Ovary (tissue), 9 donors: Measurements from ENCODE around the gene DHDH. TPM values are rescaled to one million over a fixed set of nuclear protein-coding genes. Genes with fewer than 3 reads are reported as not detected.

Experiments
- DNase-seq, 5 donors: peaks; one replicate each; pipeline ENCODE4 v3.0.0-alpha.2; 2019 to 2020
- H3K27ac ChIP-seq, 2 donors: fragments of 200-600 bp; one replicate each; pipeline versions ENCODE4 v1.5.1 to v1.8.0; 2019 to 2022
- H3K27me3 ChIP-seq: fragments of 200-600 bp; one replicate; pipeline ENCODE4 v1.8.0; 2022
- H3K36me3 ChIP-seq: fragments of 200-600 bp; sonication (generic); one replicate; pipeline ENCODE4 v1.5.1; 2019
- H3K4me1 ChIP-seq: one replicate; pipeline ENCODE4 v1.8.1; 2013; ENCODE audit warnings: mild to moderate bottlenecking, moderate library complexity; ENCODE audit not compliant: insufficient read depth
- H3K4me3 ChIP-seq: fragments of 200-600 bp; sonication (generic); one replicate; pipeline ENCODE4 v1.5.1; 2017
- H3K9me3 ChIP-seq, 2 donors: fragments of 200-600 bp in 1 of 2; sonication (generic) in 1 of 2; one replicate each; pipeline versions ENCODE4 v1.5.1 to v1.8.1; 2013 to 2019; ENCODE audit warnings: mild to moderate bottlenecking in 1 of 2, moderate library complexity in 1 of 2
- EP300 ChIP-seq: sonication (generic); formaldehyde crosslinking; IDR thresholded peaks from one replicate; pipeline ENCODE4 v1.6.1; 2017; ENCODE audit warnings: antibody characterized with exemption
- POLR2A ChIP-seq: fragments of 450-650 bp; IDR thresholded peaks from one replicate; pipeline ENCODE4 v1.6.1; 2017; ENCODE audit warnings: antibody characterized with exemption, mild to moderate bottlenecking, moderate library complexity
- WGBS, 3 donors: extraction: QIAGEN DNeasy Blood & Tissue Kit in 1 of 3; methylation state at CpG; one replicate each; pipeline versions ENCODE4 v1.1.5 to v1.1.7; 2013 to 2017; 5-methylcytosine and 5-hydroxymethylcytosine counted together
- intact Hi-C, 4 donors: fragments of 100-400 bp; cut with DNase I; formaldehyde crosslinking; loops; one replicate each; pipeline versions ENCODE4 v1.11.0 to v1.15.1; 2022 to 2023
- polyA plus RNA-seq, 2 donors: library from polyadenylated mRNA; stranded (reverse); fragments of 200-250 nt in 1 of 2; fragments of 350-450 nt in 1 of 2; fragmentation: Illumina TruSeq in 1 of 2; extraction: RNeasy Lipid Tissue Mini Kit (QIAGEN cat#74804) in 1 of 2; gene quantifications; one replicate each; pipeline ENCODE4 v1.2.3, GENCODE V29; 2013 to 2014
- total RNA-seq, 7 donors: library from RNA; depleted of rRNA in 2 of 7; stranded (reverse); fragments of >200 nt in 2 of 7; fragmentation: NEBNext Ultra II Directional in 3 of 7; extraction: Animal tissue kit (Norgen Biotek cat#: 25700) in 3 of 7; gene quantifications; one replicate each; pipeline versions ENCODE4 v1.1.0 to v1.2.4, GENCODE V29; 2016 to 2023
- TF ChIP-seq, protein P1 (sequence below), 3 donors: fragments of 450-650 bp in 2 of 3; fragments of 200-600 bp in 1 of 3; IDR thresholded peaks; one replicate each; pipeline versions ENCODE4 v1.5.1 to v1.8.0; 2016 to 2022; ENCODE audit warnings: antibody characterized with exemption in 3 of 3, mild to moderate bottlenecking in 1 of 3
- donor health status: DM: no; HTN: no; CAD: no; lungs with moderate emphysema.
- donor health status: DM: no; HTN: no; CAD: no.
- donor health status: Bipolar disorder and iron deficiency.
- donor health status: DM: yes; HTN: yes; CAD: no.
- donor health status: DM: no; HTN: no; CAD: no.
- donor health status: DM: yes; HTN: yes; CAD: no.

Gene DHDH
- total and polyA plus RNA-seq, 9 donors = 0.28 to 0.78 (median 0.67) TPM; not detected in 4

DNA sequence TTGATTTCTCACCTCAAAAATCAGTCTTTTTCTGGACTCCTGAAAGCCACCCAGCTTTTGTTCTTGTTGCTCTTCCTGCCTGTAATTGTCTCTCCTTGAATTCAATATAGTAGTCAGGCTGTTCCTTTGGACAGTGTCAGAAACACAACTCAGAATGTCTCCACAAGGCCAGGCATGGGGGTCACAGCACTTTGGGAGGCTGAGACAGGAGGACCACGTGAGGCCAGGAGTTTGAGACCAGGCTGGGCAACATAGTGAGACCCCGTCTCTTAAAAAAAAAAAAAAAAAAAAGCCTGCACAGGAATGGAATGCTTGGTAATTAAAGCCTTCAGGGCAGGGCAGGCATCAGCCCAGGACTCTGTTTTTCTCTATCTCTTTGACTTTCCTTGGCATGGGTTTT is 12.3 kb downstream of the DHDH start:
- TF ChIP-seq, protein P1, sequence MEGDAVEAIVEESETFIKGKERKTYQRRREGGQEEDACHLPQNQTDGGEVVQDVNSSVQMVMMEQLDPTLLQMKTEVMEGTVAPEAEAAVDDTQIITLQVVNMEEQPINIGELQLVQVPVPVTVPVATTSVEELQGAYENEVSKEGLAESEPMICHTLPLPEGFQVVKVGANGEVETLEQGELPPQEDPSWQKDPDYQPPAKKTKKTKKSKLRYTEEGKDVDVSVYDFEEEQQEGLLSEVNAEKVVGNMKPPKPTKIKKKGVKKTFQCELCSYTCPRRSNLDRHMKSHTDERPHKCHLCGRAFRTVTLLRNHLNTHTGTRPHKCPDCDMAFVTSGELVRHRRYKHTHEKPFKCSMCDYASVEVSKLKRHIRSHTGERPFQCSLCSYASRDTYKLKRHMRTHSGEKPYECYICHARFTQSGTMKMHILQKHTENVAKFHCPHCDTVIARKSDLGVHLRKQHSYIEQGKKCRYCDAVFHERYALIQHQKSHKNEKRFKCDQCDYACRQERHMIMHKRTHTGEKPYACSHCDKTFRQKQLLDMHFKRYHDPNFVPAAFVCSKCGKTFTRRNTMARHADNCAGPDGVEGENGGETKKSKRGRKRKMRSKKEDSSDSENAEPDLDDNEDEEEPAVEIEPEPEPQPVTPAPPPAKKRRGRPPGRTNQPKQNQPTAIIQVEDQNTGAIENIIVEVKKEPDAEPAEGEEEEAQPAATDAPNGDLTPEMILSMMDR (IDR thresholded peaks at IDR 0.05) = no peak
- TF ChIP-seq EP300 (no peak), POLR2A (no peak)
- Histone ChIP-seq H3K27me3 (no peaks in the 10 kb centered on the region), H3K4me3 (no peak overlapping the region), H3K4me1 (no peaks in the 10 kb centered on the region), H3K9me3 (peaks cover 0 to 3% of the 10 kb centered on the region in 2 donors), H3K36me3 (no peaks in the 10 kb centered on the region), H3K27ac (no peak overlapping the region)
- WGBS, 3 donors = 79 to 92% (median 86%) methylated on average over 2 of the region's 2 CpGs
- DNase-seq = no peak
- intact Hi-C loops = no loop called here

DNA sequence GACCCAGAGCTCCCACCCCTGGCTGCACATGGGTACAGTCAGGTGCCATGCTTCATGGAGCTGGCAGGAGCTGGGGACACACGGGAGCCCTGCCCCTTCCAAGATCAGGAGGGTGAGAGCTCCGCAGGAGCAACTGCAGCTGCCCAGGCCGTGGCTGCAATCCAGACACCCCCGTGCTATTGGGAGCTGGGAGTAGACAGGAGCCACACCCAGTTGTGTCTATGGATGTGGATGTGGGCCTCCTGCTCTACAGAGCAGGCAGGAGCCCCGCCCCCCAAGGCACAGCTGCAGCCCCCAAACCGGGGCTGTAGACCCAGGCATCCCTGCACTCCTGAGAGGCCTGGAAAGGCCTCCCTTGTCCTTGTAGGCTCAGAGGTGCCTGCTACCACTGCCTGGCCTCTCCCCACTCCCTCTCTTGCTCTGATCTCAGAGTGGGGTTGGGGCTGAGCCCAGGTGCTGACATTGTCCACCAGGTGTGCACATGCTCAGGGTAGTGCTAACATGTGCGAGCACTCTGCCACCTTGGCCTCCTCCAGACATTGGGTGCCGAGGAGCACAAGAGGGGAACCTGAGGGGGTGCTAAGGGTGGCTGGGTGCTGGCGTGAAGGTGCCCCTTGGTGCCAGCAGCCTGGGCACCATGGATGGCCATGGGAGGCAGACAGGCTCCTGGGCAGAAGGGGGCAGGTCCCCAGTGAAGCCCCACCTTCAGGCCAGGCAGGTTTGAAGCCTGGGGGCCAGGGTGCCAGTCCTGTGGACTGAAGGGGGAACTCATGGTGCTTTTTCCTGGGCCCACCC is 13.2 kb downstream of the DHDH start:
- TF ChIP-seq POLR2A = no peak
- TF ChIP-seq, protein P1 (IDR thresholded peaks at IDR 0.05) = no peak
- TF ChIP-seq EP300 = no peak

DNA sequence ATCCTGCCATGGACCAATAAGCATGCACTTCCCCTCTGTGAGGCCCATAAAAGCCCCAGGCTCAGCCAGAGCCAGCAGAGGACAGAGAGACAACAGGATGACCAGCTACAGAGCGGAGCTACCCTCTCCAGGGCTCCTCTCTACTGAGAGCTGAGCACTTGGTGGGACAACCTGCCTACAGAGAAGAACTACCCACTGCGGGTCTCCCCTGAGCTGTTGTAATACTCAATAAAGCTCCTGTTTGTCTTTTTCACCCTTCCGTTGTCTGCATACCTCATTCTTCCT is 13.7 kb downstream of the DHDH start:
- Histone ChIP-seq H3K9me3 (no peaks in the 10 kb centered on the region), H3K4me1 (no peaks in the 10 kb centered on the region), H3K4me3 (no peak overlapping the region), H3K27ac (no peak overlapping the region), H3K36me3 (no peaks in the 10 kb centered on the region), H3K27me3 (no peaks in the 10 kb centered on the region)
- no peak for DNase-seq
- intact Hi-C loops = no loop called here
- 92 to 98% (median 96%) methylated on average over 3 of the region's 3 CpGs for whole genome bisulfite sequencing, 3 donors
- TF ChIP-seq, protein P1 (IDR thresholded peaks at IDR 0.05) = no peak
- TF ChIP-seq EP300 = no peak
- TF ChIP-seq POLR2A = no peak

More for the DNA sequence above, 13.2 kb downstream of the DHDH start:
- no peaks in the 10 kb centered on the region for H3K9me3 ChIP-seq
- 76 to 80% (median 76%) methylated on average over 8 to 9 of the region's 9 CpGs for WGBS, 3 donors
- H3K27ac ChIP-seq = no peak overlapping the region
- intact Hi-C loops = no loop called here
- H3K27me3 ChIP-seq = no peaks in the 10 kb centered on the region
- no peaks in the 10 kb centered on the region for H3K4me1 ChIP-seq
- DNase-seq = no peak
- no peaks in the 10 kb centered on the region for H3K36me3 ChIP-seq
- no peak overlapping the region for H3K4me3 ChIP-seq

DNA sequence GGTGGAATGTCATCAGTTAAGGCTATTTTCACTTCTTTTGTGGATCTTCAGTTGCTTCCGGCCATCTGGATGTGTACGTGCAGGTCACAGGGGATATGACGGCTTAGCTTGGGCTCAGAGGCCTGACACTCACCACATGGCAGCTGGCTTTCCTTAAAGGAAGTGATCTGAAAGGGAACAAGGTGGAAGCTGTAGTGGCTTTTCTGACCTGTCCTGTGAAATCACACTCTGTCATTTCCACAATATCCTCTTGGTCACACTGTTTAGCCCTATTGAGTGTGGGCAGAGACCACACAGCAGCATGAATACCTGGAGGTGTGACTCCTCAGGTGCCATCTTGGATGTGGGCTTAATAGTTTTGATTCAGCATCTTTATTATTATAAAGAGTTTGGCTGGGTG is 16.7 kb downstream of the DHDH start:
- DNase-seq = no peak
- no peaks in the 10 kb centered on the region for H3K4me1 ChIP-seq
- no peaks in the 10 kb centered on the region for H3K9me3 ChIP-seq
- no peak overlapping the region for H3K27ac ChIP-seq
- 70 to 83% (median 75%) methylated on average over 3 of the region's 3 CpGs for WGBS, 3 donors
- TF ChIP-seq EP300 (no peak), POLR2A (no peak)
- TF ChIP-seq, protein P1 (IDR thresholded peaks at IDR 0.05) = no peak
- H3K36me3 ChIP-seq = no peaks in the 10 kb centered on the region
- H3K27me3 ChIP-seq = no peaks in the 10 kb centered on the region
- H3K4me3 ChIP-seq = no peak overlapping the region
- intact Hi-C loops = no loop called here
